IMR-90 (cell line): Measurements from ENCODE around the gene CSNK2B. TPM values are rescaled to one million over a fixed set of nuclear protein-coding genes. Genes with fewer than 3 reads are reported as not detected.

Experiments used
- ATAC-seq: fragments of 200-7000 bp; cut with Tn5 transposase; 2 replicates; pipeline ENCODE4 v1.9.1; 2020; ENCODE audit warnings: low read depth, mild to moderate bottlenecking, moderate library complexity
- BruUV-seq: library from RNA; stranded (reverse); fragments of 400-500 nt; replicated peaks from 2 replicates; lab custom pipeline; 2021; lab: Mats Ljungman, UMichigan
- CTCF ChIA-PET: fragments of 300-600 bp; formaldehyde crosslinking; extraction: SDS; loops from one replicate; lab custom pipeline; 2021; ENCODE audit warnings: antibody characterized with exemption; lab: Yijun Ruan, JAX
- POLR2A ChIA-PET: fragments of 300-600 bp; sonication (Branson Sonifier 250); formaldehyde crosslinking; loops from one replicate; lab custom pipeline; 2022; ENCODE audit warnings: antibody characterized with exemption; ENCODE audit not compliant: unreplicated experiment; lab: Charles Lee
- DNase-seq: peaks from one replicate; pipeline ENCODE4 v3.0.0; 2013
- H2AFZ ChIP-seq: replicated peaks from 2 replicates; pipeline ENCODE3; 2013; ENCODE audit warnings: low read length, mild to moderate bottlenecking; ENCODE audit not compliant: poor library complexity
- H2AK5ac ChIP-seq: 2 replicates; pipeline ENCODE4 v1.6.1; 2013; ENCODE audit warnings: low read depth, low read length, inconsistent platforms
- H2AK9ac ChIP-seq: replicated peaks from 2 replicates; pipeline ENCODE3; 2013; ENCODE audit warnings: mild to moderate bottlenecking, low read depth, low read length, moderate library complexity; ENCODE audit not compliant: poor library complexity
- H2BK120ac ChIP-seq: 2 replicates; pipeline ENCODE4 v1.6.1; 2013; ENCODE audit warnings: low read depth, low read length, inconsistent platforms
- H2BK15ac ChIP-seq: 3 replicates; pipeline ENCODE4 v1.6.1; 2013; ENCODE audit warnings: low read depth, low read length, inconsistent platforms
- H2BK20ac ChIP-seq: 2 replicates; pipeline ENCODE4 v1.6.1; 2013; ENCODE audit warnings: low read depth, mild to moderate bottlenecking, inconsistent platforms, low read length, moderate library complexity
- H2BK5ac ChIP-seq: 2 replicates; pipeline ENCODE4 v1.6.1; 2013; ENCODE audit warnings: mild to moderate bottlenecking, low read depth, low read length, inconsistent platforms; ENCODE audit not compliant: poor library complexity, severe bottlenecking
- H3K14ac ChIP-seq: replicated peaks from 2 replicates; pipeline ENCODE4 v1.6.1; 2013; ENCODE audit warnings: low read depth, low read length, inconsistent platforms
- H3K18ac ChIP-seq: 2 replicates; pipeline ENCODE4 v1.6.1; 2013; ENCODE audit warnings: low read depth, low read length, control low read depth
- H3K23ac ChIP-seq: 2 replicates; pipeline ENCODE4 v1.6.1; 2013; ENCODE audit warnings: low read depth, low read length, inconsistent platforms
- H3K27ac ChIP-seq: 2 replicates; pipeline ENCODE4 v1.5.1; 2013; ENCODE audit warnings: mild to moderate bottlenecking, control low read depth, low read length; ENCODE audit not compliant: insufficient read depth
- H3K27me3 ChIP-seq: 2 replicates; pipeline ENCODE4 v1.6.1; 2013; ENCODE audit warnings: low read length; ENCODE audit not compliant: control insufficient read depth, insufficient read depth
- H3K36me3 ChIP-seq: 2 replicates; pipeline ENCODE4 v1.6.1; 2013; ENCODE audit warnings: low read length, mixed read lengths; ENCODE audit not compliant: control insufficient read depth, insufficient read depth
- H3K4ac ChIP-seq: 2 replicates; pipeline ENCODE4 v1.6.1; 2013; ENCODE audit warnings: low read depth, low read length, inconsistent platforms
- H3K4me1 ChIP-seq: 2 replicates; pipeline ENCODE4 v1.6.1; 2013; ENCODE audit warnings: low read length, mixed read lengths; ENCODE audit not compliant: control insufficient read depth, insufficient read depth
- H3K4me2 ChIP-seq: 2 replicates; pipeline ENCODE4 v1.6.1; 2013; ENCODE audit warnings: low read depth, mild to moderate bottlenecking, control low read depth, low read length, moderate library complexity
- H3K4me3 ChIP-seq: 2 replicates; pipeline ENCODE4 v1.5.1; 2013; ENCODE audit warnings: low read depth, mild to moderate bottlenecking, control low read depth, low read length, moderate library complexity; ENCODE audit not compliant: insufficient read depth
- H3K56ac ChIP-seq: 2 replicates; pipeline ENCODE4 v1.6.1; 2013; ENCODE audit warnings: low read length, inconsistent platforms; ENCODE audit not compliant: insufficient read depth; ENCODE audit errors: extremely low read depth
- H3K79me1 ChIP-seq, 2 experiments: 2 replicates each; pipeline ENCODE4 v1.6.1; 2013; ENCODE audit warnings: low read length in 2 of 2, inconsistent platforms in 1 of 2, low read depth in 1 of 2
- H3K9ac ChIP-seq: 2 replicates; pipeline ENCODE4 v1.6.1; 2013; ENCODE audit warnings: low read depth, low read length, control low read depth
- H3K9me1 ChIP-seq: 2 replicates; pipeline ENCODE4 v1.6.1; 2013; ENCODE audit warnings: low read length, inconsistent platforms; ENCODE audit not compliant: insufficient read depth
- H3K9me3 ChIP-seq: 2 replicates; pipeline ENCODE4 v1.6.1; 2013; ENCODE audit warnings: low read length; ENCODE audit not compliant: control insufficient read depth, insufficient read depth
- H4K20me1 ChIP-seq: 2 replicates; pipeline ENCODE4 v1.6.1; 2013; ENCODE audit warnings: low read length, inconsistent platforms; ENCODE audit not compliant: insufficient read depth
- H4K5ac ChIP-seq: 2 replicates; pipeline ENCODE4 v1.6.1; 2013; ENCODE audit warnings: mild to moderate bottlenecking, low read depth, low read length, control low read depth
- H4K8ac ChIP-seq, 2 experiments: 2 replicates each; pipeline ENCODE4 v1.6.1; 2013; ENCODE audit warnings: low read depth in 2 of 2, low read length in 2 of 2, control low read depth in 1 of 2, inconsistent platforms in 1 of 2
- H4K91ac ChIP-seq: 2 replicates; pipeline ENCODE4 v1.6.1; 2013; ENCODE audit warnings: low read depth, low read length, inconsistent platforms; ENCODE audit not compliant: insufficient read depth
- CHD1 ChIP-seq: IDR thresholded peaks from 2 replicates; pipeline ENCODE4 v1.6.1; 2012; ENCODE audit warnings: low read depth, low read length, improper control_type of control experiment
- FOS ChIP-seq: fragments of 150-350 bp; IDR thresholded peaks from 2 replicates; pipeline ENCODE4 v1.6.1; 2016; ENCODE audit warnings: low read depth, low read length
- MAFK ChIP-seq: IDR thresholded peaks from 2 replicates; pipeline ENCODE4 v1.6.1; 2012; ENCODE audit warnings: low read depth, low read length, improper control_type of control experiment
- MAZ ChIP-seq: IDR thresholded peaks from 2 replicates; pipeline ENCODE4 v1.6.1; 2012; ENCODE audit warnings: low read depth, mild to moderate bottlenecking, low read length, improper control_type of control experiment, moderate library complexity, borderline replicate concordance
- NFE2L2 ChIP-seq: fragments of 150-350 bp; IDR thresholded peaks from 2 replicates; pipeline ENCODE4 v1.6.1; 2016; ENCODE audit warnings: low read depth, mild to moderate bottlenecking, low read length
- POLR2A ChIP-seq: IDR thresholded peaks from 2 replicates; pipeline ENCODE4 v1.6.1; 2012; ENCODE audit warnings: mild to moderate bottlenecking, low read depth, low read length
- RAD21 ChIP-seq: IDR thresholded peaks from 2 replicates; pipeline ENCODE4 v1.6.1; 2012; ENCODE audit warnings: low read length, improper control_type of control experiment
- RCOR1 ChIP-seq: IDR thresholded peaks from 2 replicates; pipeline ENCODE4 v1.6.1; 2012; ENCODE audit warnings: mild to moderate bottlenecking, low read length, improper control_type of control experiment; ENCODE audit not compliant: insufficient replicate concordance
- RFX5 ChIP-seq: IDR thresholded peaks from 2 replicates; pipeline ENCODE4 v1.8.0; 2012; ENCODE audit warnings: low read depth, mild to moderate bottlenecking, low read length, moderate library complexity
- SMC3 ChIP-seq: fragments of 150-350 bp; IDR thresholded peaks from 2 replicates; pipeline ENCODE4 v1.6.1; 2016; ENCODE audit warnings: low read depth, mild to moderate bottlenecking, antibody characterized with exemption, low read length, moderate library complexity
- WGBS, 2 experiments: methylation state at CpG; one replicate each; pipeline versions ENCODE4 v1.1.5 to v1.1.7; 2013; ENCODE audit warnings: missing lambda C conversion rate in 2 of 2; ENCODE audit not compliant: insufficient read length in 1 of 2; ENCODE audit errors: extremely low coverage in 2 of 2; 5-methylcytosine and 5-hydroxymethylcytosine counted together
- dilution Hi-C: fragments of 300-500 bp; cut with HindIII; formaldehyde crosslinking; loops from one replicate; pipeline ENCODE4 v1.14.3; 2018; ENCODE audit warnings: low sequenced_read_pairs; ENCODE audit not compliant: unreplicated experiment
- in situ Hi-C: fragments of 300-500 bp; cut with MboI; formaldehyde crosslinking; loops from 3 replicates; pipeline ENCODE4 v1.14.3; 2019; ENCODE audit warnings: low sequenced_read_pairs, inconsistent platforms, mixed read lengths
- intact Hi-C: fragments of 100-400 bp; cut with micrococcal nuclease; formaldehyde crosslinking; loops from 2 replicates; pipeline ENCODE4 v1.10.0; 2022
- polyA plus RNA-seq, 3 experiments: library from polyadenylated mRNA; depleted of rRNA; stranded (reverse); fragments of >200 nt; gene quantifications; 2 replicates each; pipeline ENCODE4 v1.2.3, GENCODE V29; 2012; ENCODE audit warnings: low replicate concordance in 1 of 3
- total RNA-seq: library from RNA; depleted of rRNA; stranded (reverse); fragments of >200 nt; gene quantifications from 2 replicates; pipeline ENCODE4 v1.2.3, GENCODE V29; 2012

The CSNK2B gene
- total and polyA plus RNA-seq, 2 of the 4 experiments (the other 2 are of a cell fraction): 194 to 240 TPM

DNA sequence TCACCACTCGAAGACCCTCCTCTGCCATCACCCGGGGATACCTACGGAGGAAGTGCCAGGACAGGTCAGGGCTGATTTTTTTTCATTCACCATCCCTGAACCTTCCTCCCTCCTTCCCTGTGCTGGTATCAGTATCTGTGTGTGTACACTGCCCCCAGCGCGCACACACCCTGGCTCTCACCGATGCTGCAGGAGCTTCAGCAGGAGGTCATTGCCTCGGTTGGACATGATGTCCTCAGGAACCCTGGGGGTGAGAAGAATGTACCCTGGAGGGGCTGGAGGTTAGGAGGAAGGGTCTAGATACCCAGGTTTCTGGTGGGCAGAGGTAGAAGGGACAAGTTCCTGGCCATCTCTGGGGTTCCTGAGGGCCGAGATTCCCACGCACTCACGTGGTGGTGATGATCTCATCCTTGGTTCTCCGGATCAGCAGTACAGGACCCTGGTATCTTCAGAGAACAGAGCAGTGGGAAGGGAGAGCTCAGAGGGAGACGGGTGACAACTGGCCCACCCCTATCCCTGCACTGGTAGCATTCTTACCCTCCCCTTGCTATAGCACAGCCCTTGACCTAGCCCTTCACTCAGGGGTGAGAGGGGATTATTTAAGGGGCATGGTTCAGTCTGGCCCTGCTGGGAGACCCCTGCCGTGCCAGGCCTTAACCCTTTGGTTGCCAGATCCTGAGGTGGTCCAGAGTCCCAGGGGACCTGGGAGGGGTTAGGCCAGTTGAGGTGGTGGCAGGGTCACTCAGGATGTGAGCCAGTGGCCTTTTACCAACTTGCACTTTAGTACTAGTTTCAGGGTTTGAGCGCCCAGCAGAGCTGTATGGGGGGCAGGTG, 22.2 kb downstream of the CSNK2B start:
- H3K4me2 ChIP-seq: no peak overlapping the region
- H2AK9ac ChIP-seq: no peak overlapping the region

More for the DNA sequence above, 22.2 kb downstream of the CSNK2B start:
- Histone ChIP-seq H4K20me1 (no peaks in the 10 kb centered on the region), H2AK5ac (no peak overlapping the region), H4K5ac (no peak overlapping the region), H3K56ac (no peak overlapping the region), H3K9ac (no peak overlapping the region), H3K27ac (no peak overlapping the region), H3K79me1 (peaks cover 0 to 2% of the 10 kb centered on the region in 2 experiments; a peak in 1 of 4 replicates), H4K8ac (no peak overlapping the region), H2BK15ac (no peak overlapping the region), H3K18ac (no peak overlapping the region), H2AFZ (no peak overlapping the region), H3K4me3 (no peak overlapping the region), H2BK20ac (no peak overlapping the region), H3K9me1 (0 out of 2 replicates have a peak, but pooled peaks cover 5% of the 10 kb centered on the region), H3K36me3 (peaks cover 62% of the 10 kb centered on the region), H3K23ac (no peak overlapping the region), H4K91ac (no peak overlapping the region), H3K27me3 (no peaks in the 10 kb centered on the region), H2BK120ac (no peak overlapping the region), H3K9me3 (no peaks in the 10 kb centered on the region), H3K4ac (no peak overlapping the region), H2BK5ac (no peak overlapping the region), H3K14ac (no peak overlapping the region), H3K4me1 (peaks cover 3% of the 10 kb centered on the region; the same call in 1 of the 2 replicates)
- in situ Hi-C loops: loop anchor here (10.0 kb wide), 2 partner anchors 147 to 257 kb away; partner anchors contain the start of gene CFB
- DNase-seq: no peak
- intact Hi-C loops: no loop called here
- no TSS peak for BruUV-seq
- dilution Hi-C loops: no loop called here
- CTCF ChIA-PET: no interaction called here
- no CpG with 5 or more reads among the region's 14 CpGs for WGBS, 2 experiments
- POLR2A ChIA-PET: no interaction called here
- ATAC-seq: no peak
- TF ChIP-seq NFE2L2 (no peak), MAZ (no peak), RCOR1 (no peak), CHD1 (no peak), FOS (no peak), POLR2A (no peak), SMC3 (no peak), RAD21 (no peak), RFX5 (no peak), MAFK (no peak)
